ENCODE measurements around the gene TSNAX.

- no peak for TF ChIP-seq CTCF (IDR thresholded peaks at IDR 0.05)
- no peak for TF ChIP-seq POLR2A (IDR thresholded peaks at IDR 0.05)
Measured at GRCh38 chr1:231546693-231547092, 18.2 kb downstream of the TSNAX start.

Data from adrenal gland (tissue), 5 donors.